K562 (cell line): Measurements from ENCODE around the gene ATP13A1. TPM values are rescaled to one million over a fixed set of nuclear protein-coding genes. Genes with fewer than 3 reads are reported as not detected.
A peak's percentile ranks its signal among the peaks of the same experiment; 100 is the strongest.

Source experiments
- CREB3L1 ChIP-seq: fragments of 450-650 bp; IDR thresholded peaks from 2 replicates; pipeline ENCODE4 v1.6.1; 2014; ENCODE audit warnings: low read depth, mild to moderate bottlenecking, moderate library complexity, borderline replicate concordance
- CREBBP ChIP-seq: IDR thresholded peaks from one replicate; pipeline ENCODE4 v1.6.1; 2012; ENCODE audit warnings: low read depth, mild to moderate bottlenecking, control low read depth, inconsistent platforms, low read length
- CTCF ChIP-seq, 3 experiments: IDR thresholded peaks in 2 of 3; conservative IDR thresholded peaks in 1 of 3; 2 replicates each; pipeline ENCODE4 v1.5.1; 2011 to 2012; ENCODE audit warnings: low read length in 3 of 3, mild to moderate bottlenecking in 3 of 3, control low read depth in 2 of 3, improper control_type of control experiment in 1 of 3, inconsistent platforms in 1 of 3, low read depth in 1 of 3, mixed read lengths in 1 of 3, moderate library complexity in 1 of 3; ENCODE audit not compliant: insufficient read depth in 2 of 3
- EHMT2 ChIP-seq: fragments of 450-650 bp; IDR thresholded peaks from 2 replicates; pipeline ENCODE4 v1.6.1; 2018; ENCODE audit warnings: antibody characterized with exemption
- HDAC8 ChIP-seq: fragments of 450-650 bp; IDR thresholded peaks from 2 replicates; pipeline ENCODE4 v1.6.1; 2016; ENCODE audit warnings: mild to moderate bottlenecking, missing genetic modification characterization, moderate library complexity, missing compliant biosample characterization
- HIVEP1 ChIP-seq: fragments of 250-450 bp; sonication (Bioruptor Pico); IDR thresholded peaks from 2 replicates; pipeline ENCODE4 v1.4.0; 2020; ENCODE audit warnings: mild to moderate bottlenecking
- JUNB ChIP-seq: fragments of 450-650 bp; formaldehyde crosslinking; conservative IDR thresholded peaks from 2 replicates; pipeline ENCODE4 v1.4.0; 2020; ENCODE audit warnings: mild to moderate bottlenecking
- MBD2 ChIP-seq: sonication (generic); IDR thresholded peaks from 2 replicates; pipeline ENCODE4 v1.6.1; 2016; ENCODE audit warnings: low read depth, borderline replicate concordance
- RFX1 ChIP-seq: fragments of 450-650 bp; IDR thresholded peaks from 2 replicates; pipeline ENCODE4 v1.6.1; 2016; ENCODE audit warnings: mild to moderate bottlenecking, moderate library complexity
- SFPQ ChIP-seq: fragments of 200-400 bp; formaldehyde crosslinking; IDR thresholded peaks from 2 replicates; pipeline ENCODE4 v1.6.1; 2017; ENCODE audit warnings: mild to moderate bottlenecking, low read depth, low read length, moderate library complexity
- SMAD1 ChIP-seq: fragments of 150-350 bp; IDR thresholded peaks from 2 replicates; pipeline ENCODE4 v1.6.1; 2014; ENCODE audit warnings: low read length, low read depth; ENCODE audit not compliant: partially characterized antibody
- SRSF7 ChIP-seq: fragments of 200-400 bp; formaldehyde crosslinking; optimal IDR thresholded peaks from 2 replicates; pipeline ENCODE3; 2017; ENCODE audit warnings: mild to moderate bottlenecking, low read depth, low read length
- TCF7L2 ChIP-seq: fragments of 150-350 bp; IDR thresholded peaks from 2 replicates; pipeline ENCODE4 v1.6.1; 2016; ENCODE audit warnings: low read depth, mild to moderate bottlenecking, low read length, moderate library complexity
- TEAD4 ChIP-seq, 2 experiments: sonication (generic) in 1 of 2; formaldehyde crosslinking in 1 of 2; IDR thresholded peaks; 2 replicates each; pipeline versions ENCODE4 v1.6.1 to v1.8.0; 2012 to 2022; ENCODE audit warnings: borderline replicate concordance in 1 of 2, inconsistent platforms in 1 of 2, low read length in 1 of 2, mild to moderate bottlenecking in 1 of 2, missing genetic modification reagents in 1 of 2
- TFAP4 ChIP-seq: sonication (generic); formaldehyde crosslinking; IDR thresholded peaks from 2 replicates; pipeline ENCODE4 v1.8.0; 2022; ENCODE audit warnings: missing genetic modification reagents, mild to moderate bottlenecking, moderate library complexity, borderline replicate concordance
- XRCC5 ChIP-seq: fragments of 200-400 bp; formaldehyde crosslinking; IDR thresholded peaks from 2 replicates; pipeline ENCODE4 v1.6.1; 2017; ENCODE audit warnings: low read depth, mild to moderate bottlenecking, low read length
- ZBTB17 ChIP-seq: fragments of 450-650 bp; formaldehyde crosslinking; IDR thresholded peaks from 2 replicates; pipeline ENCODE4 v1.4.0; 2020; ENCODE audit warnings: mild to moderate bottlenecking
- ZKSCAN8 ChIP-seq: fragments of 200-800 bp; sonication (Bioruptor generic); IDR thresholded peaks from 2 replicates; pipeline ENCODE4 v1.6.1; 2016; ENCODE audit warnings: missing genetic modification characterization, missing compliant biosample characterization
- ZNF24 ChIP-seq: fragments of 450-650 bp; IDR thresholded peaks from 2 replicates; pipeline ENCODE4 v1.6.1; 2016
- ZNF263 ChIP-seq: sonication (generic); formaldehyde crosslinking; IDR thresholded peaks from 2 replicates; pipeline ENCODE4 v1.8.0; 2022; ENCODE audit warnings: mild to moderate bottlenecking, missing genetic modification reagents, borderline replicate concordance
- polyA plus RNA-seq, 8 experiments: library from polyadenylated mRNA; depleted of rRNA in 4 of 8; stranded (reverse) in 5 of 8; unstranded in 3 of 8; fragments of >200 nt; fragmentation: Nextera tagmentation in 2 of 8; fragmentation: Illumina TruSeq in 1 of 8; extraction: Ambion mirVana in 2 of 8; extraction: Trizol in 1 of 8; gene quantifications; 2 replicates each; pipeline versions ENCODE4 v1.2.1 to v1.2.3, GENCODE V29; 2011 to 2014; ENCODE audit warnings: inconsistent platforms in 1 of 8, missing spikeins in 1 of 8
- total RNA-seq, 7 experiments: library from RNA; depleted of rRNA in 6 of 7; stranded (reverse); fragments of >200 nt in 6 of 7; fragmentation: Illumina TruSeq in 2 of 7; extraction: Trizol in 2 of 7; gene quantifications; 2 replicates each; pipeline versions ENCODE4 v1.2.1 to v1.2.3, GENCODE V29; 2011 to 2021; ENCODE audit warnings: low replicate concordance in 1 of 7

Gene ATP13A1
- total and polyA plus RNA-seq, 9 of the 15 experiments (the other 6 are each of a cell fraction or from before 2014, with no cell fraction given) = 0.90 to 83.8 (median 23.1) TPM

- TF ChIP-seq SFPQ = no peak
- TF ChIP-seq SMAD1 = no peak
- no peak for TF ChIP-seq TEAD4 (IDR thresholded peaks at IDR 0.05; ENCODE audit: low read length)
- no peak for TF ChIP-seq TEAD4 (CRISPR knock-in tag; IDR thresholded peaks at IDR 0.05; ENCODE audit: borderline replicate concordance)
- no peak for TF ChIP-seq ZBTB17 (CRISPR knock-in tag)
- peak; percentile 85 for TF ChIP-seq MBD2
- TF ChIP-seq HIVEP1 (CRISPR knock-in tag) = no peak
- no peak for TF ChIP-seq ZKSCAN8 (CRISPR knock-in tag)
- no peak for TF ChIP-seq RFX1
- TF ChIP-seq CTCF (IDR thresholded peaks at IDR 0.05 in 2 of 3, conservative IDR thresholded peaks at IDR 0.05 in 1 of 3; ENCODE audit: insufficient read depth in 2 of 3, low read depth in 1 of 3, low read length in 3 of 3) = no peak
- TF ChIP-seq ZNF263 = no peak
- no peak for TF ChIP-seq TCF7L2
- no peak for TF ChIP-seq XRCC5
- no peak for TF ChIP-seq EHMT2
- no peak for TF ChIP-seq SRSF7
- no peak for TF ChIP-seq CREBBP
- peak; percentile 52; the same call in 1 of the 2 replicates for TF ChIP-seq TFAP4
- no peak for TF ChIP-seq ZNF24
- no peak for TF ChIP-seq HDAC8 (tag)
- TF ChIP-seq JUNB (CRISPR knock-in tag) = no peak
- TF ChIP-seq CREB3L1 = no peak
Measured at GRCh38 chr19:19668230-19669012, 4.9 kb upstream of the ATP13A1 start, which contains the start of gene ZNF101 (continued).
